ENCODE results near the gene ZNRF1.

Gene ZNRF1

DNA sequence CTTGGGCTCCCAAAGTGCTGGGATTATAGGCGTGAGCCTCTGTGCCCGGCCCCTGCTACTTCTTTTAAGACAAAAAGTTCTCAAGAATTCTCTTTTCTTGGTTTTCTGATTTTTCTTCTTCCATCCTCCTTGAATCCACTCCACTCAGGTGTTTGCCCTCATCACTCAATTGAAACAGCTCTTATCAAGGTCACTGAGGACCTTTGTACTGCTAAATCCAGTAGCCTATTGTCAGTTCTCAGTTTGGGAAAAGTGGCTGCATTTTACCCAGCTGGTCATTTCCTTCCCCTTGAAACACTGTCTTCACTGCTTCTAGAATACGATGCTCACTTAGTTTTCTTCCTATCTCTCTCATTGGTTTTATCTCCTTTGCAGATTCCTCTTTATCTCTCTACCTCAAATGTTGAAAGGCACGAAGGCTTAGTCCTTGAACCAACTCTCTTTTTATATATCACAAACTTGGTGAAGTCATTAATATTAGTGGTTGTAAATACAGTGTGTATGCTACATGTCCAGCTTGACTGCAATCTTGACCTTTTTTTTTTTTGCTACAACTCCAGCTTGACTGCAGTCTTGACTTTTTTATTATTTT, 29.8 kb downstream of the ZNRF1 start:
- no peak for DNase-seq

DNA sequence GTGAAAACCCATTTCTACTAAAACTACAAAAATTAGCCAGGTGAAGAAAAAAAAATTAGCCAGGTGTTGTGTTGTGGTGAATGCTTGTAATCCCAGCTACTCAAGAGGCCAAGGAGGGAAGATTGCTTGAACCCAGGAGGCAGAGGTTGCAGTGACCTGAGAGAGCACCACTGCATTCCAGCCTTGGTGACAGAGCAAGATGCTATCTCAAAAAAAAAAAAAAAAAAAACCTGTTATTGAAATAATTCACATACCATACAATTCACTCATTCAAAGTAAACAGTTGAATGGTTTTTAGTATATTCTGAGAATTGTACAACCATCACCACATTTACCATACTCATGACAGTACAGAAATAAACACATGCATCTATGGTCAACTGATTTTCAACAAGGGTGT, 31.0 kb downstream of the ZNRF1 start:
- DNase-seq = no peak

DNA sequence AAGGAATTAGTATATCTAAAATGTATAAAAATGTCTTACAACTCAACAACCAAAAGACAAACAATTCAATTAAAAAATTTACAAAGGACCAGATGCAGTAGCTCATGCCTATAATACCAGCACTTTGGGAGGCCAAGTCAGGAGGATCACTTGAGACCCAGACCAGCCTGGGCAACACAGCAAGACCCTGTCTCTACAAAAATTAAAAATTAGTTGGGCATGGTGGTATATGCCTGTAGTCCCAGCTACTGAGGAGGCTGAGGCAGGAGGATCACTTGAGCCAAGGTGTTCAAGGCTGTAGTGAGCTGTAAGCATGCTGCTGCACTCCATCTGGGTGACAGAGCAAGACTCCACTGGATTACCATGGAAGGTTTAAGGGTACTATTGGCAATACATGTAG, 33.8 kb downstream of the ZNRF1 start:
- no peak for DNase-seq

DNA sequence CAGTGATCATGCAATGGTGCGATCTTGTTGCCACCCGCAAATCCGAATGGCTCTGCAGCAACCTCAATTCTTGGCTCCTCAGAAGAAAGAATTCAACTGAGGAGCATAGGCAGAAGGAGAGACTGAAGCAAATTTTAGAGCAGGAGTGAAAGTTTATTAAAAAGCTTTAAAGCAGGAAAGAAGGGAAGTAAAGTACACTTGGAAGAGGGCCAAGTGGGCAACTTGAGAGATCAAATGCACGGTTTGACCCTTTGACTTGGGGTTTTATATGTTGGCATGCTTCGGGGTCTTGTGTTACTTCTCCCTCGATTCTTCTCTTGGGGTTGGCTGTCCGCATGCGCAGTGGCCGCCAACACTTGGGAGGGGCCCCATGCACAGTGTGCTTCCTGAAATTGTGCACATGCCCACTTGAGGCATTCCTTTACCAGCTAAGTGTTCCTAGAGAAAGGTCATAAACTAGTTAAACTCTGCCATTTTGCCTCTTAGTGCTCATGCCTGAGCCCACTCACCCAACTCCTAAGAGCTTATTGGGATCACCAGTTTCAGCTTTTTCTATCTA, 36.7 kb downstream of the ZNRF1 start:
- DNase-seq = no peak

DNA sequence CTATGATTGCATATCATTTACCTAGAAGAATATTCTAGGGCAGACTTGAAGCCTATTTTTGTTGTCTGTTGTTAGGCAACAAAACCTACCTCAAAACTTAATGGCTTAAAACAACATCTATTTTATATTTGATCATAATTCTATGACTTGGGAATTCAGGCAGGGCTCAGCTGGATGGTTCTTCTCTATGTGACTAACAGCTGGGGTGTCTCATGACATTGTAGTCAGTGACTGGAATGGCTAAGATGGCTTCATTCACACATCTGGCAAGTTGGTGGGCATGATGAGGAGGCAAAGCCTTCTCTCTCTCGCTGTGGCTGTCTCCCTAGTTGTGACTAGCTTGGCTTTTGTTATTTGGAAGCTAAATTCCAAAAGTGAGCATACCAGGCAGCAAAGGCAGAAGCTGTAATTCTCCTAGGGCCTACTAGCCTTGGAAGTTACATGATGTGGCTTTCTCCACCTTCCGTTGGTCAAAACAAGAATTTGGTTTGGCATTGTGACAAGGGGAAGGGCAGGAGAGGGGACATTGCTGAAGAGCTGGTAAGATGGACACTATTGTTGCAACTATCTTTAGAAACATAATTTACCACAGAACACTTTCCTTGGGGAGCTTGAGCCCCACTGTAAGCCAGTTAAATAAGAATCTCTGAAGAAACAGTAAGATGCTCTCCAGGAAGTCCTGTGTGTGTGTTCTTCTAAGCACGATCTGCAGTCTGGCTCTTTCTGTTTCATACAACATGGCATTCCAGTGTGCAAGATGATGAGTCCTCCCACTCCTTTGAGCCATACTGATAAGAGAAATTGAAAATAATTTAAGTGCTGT, 39.4 kb downstream of the ZNRF1 start:
- DNase-seq = no peak

DNA sequence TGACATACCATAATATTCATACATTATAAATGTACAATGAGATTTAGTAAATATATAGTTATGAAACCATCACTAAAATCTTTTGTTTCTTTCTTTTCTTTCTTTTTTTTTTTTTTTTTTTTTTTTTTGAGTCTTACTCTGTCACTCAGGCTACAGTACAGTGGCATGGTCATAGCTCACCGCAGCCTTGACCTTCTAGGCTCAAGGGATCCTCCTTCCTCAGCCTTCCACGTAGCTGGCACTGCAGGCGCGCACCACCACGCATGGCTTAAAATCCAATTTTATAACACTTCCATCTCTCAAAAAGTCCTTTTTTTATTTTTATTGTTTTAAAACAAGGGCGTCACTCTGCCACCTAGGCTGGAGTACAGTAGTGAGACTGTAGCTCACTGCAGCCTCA, 41.1 kb downstream of the ZNRF1 start:
- no peak for DNase-seq

DNA sequence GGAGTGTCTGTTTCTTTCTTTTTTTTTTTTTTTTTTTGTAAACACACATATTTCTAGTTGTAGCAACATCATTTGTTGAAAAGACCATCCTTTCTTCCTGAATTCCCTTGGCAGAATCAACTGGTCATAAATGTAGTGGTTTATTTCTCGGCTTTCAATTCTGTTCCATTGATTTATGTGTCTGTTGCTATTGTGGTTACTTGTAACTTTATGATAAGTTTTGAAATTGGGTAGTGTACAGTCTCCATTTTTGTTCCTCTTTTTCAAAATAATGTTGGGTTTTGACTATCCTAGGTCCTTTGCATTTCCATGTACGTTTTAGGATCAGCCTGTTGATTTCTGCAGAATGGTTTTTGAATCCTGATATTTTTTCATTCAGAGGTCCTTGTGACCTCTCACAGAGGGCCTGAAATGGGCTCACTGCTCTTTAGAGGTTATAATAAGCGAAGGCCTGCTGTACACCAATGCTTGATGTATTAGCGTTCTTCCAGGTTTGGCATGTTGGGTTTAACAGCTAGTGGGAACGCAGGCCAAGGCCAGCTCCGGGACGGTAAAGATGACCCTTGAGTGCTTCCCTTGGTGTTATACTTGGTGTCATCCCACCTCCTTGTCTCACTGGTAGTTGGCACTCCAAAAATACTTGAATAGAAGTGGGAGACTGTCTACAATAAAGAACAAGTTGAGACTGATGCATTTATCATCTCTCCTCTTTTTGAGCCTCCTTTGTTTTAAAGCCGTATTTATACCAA, 43.8 kb downstream of the ZNRF1 start:
- no peak for DNase-seq

DNA sequence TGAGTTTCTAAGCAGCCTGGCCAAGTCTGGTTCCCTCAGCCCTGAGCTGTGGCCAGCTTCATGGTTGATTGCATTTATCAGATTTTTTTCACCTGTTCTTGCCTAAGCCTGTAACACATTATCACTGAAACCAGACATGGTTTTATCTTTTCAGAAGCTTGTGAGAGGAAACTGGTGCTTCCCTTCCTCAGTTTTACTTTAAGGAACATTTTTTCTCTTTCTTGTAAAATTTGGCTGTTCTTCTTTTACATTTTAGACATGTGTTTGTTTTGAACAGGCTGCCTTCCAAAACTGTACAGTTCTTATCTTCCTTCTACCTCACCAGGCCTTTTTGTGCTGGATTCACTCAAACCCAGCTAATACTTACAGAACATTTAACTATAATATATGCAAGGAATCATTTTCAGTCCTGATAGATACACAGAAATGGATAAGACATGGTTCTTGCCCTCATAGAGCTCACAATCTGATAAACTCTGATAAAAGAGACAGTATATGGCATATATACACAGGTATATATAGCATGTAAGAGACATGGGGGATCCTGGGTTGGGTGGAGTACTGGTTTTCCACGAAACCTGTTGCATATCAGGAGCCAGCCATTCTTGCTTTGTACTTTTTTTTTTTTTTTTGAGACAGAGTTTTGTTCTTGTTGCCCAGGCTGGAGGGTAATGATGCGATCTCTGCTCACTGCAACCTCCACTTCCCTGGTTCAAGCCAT, 44.5 kb downstream of the ZNRF1 start:
- no peak for DNase-seq

DNA sequence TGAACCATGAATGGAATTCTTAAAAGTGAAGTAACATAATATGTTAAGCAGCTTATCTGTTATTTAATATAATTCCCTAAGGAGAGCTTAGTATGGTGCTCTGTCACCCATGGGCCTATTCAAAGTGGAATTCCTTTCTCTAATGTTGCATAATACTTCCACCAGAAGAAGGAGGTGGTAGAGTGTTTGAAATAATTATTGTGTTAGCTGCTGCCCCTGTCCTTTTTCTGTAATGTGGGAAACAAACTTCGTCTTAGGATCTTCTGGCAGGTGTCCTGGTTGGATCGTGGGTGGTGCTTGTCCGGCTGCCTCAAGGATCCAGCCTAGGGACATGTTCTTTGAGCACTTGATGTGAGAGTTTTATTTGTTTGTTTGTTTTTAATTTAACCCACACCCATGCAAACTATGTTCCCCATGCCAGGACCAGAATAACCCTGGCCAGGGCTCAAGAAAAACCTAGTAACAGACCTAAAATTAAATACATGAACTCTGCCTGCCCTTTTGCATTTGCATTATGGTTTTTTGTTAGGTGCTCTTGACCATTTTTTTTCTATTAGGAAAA, 46.1 kb downstream of the ZNRF1 start:
- DNase-seq = no peak

DNA sequence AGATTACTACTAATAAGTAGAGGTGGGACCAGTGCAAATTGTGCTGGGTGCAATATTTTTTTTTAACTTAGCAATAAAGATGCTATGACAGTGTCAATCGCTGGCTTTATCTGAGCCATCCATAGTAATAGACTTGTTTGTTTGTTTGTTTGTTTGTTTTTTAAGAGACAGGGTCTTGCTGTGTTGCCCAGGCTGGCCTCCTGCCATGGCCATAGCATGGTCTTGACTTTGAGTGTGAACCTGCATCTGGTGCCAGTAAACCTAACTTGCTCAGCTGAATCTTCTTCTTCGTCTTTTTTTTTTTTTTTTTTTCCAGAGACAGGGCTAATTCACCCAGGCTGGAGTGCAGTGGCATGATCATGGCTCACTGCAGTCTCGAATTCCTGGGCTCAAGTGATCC, 46.6 kb downstream of the ZNRF1 start:
- no peak for DNase-seq

DNA sequence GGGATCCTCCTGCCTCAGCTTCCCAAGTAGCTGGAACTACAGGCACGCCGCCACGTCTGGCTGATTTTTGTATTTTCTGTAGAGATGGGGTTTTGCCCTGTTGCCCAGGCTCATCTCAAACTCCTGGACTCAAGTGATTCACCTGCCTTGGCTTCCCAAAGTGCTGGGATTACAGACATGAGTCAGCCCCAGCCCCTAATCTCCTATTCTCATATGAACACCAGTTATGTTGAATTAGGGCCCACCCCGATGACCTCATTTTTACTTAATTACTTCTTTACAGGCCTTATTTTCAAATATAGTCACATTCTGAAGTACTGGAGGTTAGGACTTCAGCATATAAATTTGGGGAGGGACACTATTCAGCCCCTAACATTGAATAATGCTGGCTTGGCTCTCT, 49.2 kb downstream of the ZNRF1 start:
- DNase-seq = no peak

DNA sequence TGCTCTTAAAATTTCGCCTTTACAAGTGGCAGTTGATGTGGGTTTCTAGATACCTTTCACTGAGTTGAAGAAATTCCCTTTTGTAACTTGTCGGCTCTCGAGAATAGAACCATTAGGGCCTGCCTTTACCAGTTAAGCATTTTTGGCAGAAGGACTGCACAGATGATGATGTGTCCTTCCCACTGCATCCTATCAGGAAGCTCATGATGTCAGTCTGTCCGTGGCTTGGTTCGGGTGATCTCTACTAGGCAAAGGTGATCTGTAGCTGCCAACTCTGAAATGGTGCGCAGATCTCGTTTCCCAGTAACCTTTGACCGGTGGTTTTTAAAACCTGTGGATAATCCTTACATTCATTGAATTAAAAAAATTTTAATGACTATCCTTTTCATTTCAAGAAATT, 49.7 kb downstream of the ZNRF1 start:
- no peak for DNase-seq

DNA sequence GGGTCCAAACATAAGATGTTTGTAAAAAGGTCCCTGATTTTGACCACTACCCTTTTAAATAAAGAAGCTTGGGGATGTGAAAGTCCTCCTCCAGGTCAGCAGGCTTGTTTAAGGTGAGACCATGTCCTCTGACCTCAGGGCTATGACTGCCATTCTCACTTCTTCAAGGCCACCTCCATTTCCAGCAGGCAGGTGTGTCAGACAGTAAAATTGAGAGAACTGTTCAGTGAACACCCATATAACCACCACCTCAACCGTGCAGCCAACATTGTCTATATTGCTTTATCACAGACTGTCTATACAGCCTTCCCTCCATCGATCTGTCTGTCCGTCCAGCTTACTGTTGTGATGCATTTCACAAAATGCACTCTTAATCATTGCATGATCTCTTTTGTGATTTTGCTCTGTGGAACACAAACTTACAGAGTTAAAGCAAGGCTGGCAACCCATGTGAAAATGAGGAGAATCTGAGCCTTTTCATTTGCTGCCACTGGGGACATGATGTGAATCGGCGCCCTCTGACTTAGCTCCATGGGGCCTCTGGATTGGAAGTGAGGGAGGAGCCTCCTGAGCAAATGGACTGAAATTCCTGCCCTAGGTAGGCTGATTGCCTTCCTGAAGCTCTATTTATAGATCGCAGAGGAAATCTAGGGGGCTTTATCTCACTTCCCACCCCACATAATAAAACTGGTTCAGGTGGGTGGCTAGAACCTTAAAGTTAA, 53.8 kb downstream of the ZNRF1 start:
- no peak for DNase-seq

DNA sequence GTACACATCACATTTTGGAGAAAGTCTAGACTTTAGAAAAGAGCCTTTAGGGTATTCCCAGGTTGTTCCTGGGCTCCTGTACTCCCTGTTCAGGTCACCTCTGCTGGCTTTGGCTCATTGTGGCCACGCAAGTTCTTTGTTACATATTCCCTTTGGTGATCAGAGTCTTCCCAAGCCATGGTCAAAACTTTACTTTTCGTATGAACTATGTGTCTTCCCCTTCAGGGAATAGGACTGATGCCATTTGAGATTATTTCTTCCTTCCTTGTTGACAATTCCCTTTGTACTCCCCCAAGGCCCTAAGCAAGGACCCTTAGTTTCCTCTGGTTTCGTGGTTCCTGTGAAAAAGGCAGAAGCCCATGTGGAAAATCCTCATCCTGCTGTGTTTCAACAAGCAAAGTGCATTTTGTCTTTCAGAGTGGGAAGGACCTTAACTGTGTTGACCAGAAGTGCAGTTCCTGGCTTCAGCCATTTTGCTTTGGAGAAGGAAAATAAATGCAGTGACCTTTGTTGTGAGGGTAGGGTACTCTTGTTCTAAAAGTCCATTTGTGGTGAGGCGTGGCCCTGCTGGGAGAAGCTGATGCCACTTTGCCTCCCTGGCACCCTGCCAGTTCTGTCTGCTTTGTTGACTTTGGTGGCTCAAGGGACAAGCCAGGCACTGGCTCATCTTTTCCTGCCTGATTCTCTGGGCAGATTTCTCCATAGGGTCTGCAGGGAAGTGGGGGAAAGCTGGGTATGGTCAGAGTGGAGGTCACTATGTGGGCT, 55.1 kb downstream of the ZNRF1 start:
- no peak for DNase-seq

DNA sequence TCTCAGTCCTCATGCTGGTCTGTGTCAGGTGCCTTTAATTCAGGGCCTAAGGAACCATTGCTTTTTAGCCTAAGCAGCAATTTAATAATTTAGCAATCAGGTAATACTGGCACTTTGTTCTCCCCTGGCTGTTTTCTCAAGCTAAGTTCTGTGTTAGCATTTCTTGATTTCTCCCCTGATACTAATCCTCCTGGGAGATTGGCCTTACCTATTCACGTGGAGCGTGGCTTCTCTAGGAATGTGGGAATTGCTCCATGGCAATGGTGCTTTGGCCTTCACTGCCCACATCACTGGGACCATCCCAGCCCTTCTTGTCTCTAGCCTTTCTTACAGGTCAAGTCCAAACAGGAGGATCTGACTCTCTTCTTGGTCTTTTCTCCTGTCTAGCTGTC, 55.7 kb downstream of the ZNRF1 start:
- no peak for DNase-seq

DNA sequence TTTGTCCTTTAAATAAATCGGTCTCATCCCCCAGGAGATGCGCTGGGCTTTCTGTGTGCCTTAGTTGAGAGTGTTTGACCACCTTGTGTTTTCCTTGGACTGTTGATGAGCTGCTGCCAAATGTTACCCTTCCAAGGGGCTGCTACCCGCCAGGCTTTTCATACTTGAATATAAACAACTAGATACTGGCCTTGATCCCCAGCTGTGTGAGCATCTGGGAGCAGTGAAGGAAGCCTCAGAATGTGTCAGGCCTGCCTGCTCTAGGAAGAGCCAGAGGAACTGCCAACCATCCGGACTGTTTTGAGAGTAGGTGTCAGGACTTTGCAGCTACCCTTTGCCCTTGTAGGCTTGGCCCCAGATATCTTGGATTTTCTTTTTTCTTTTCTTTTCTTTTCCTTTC, 60.0 kb downstream of the ZNRF1 start:
- DNase-seq = no peak

DNA sequence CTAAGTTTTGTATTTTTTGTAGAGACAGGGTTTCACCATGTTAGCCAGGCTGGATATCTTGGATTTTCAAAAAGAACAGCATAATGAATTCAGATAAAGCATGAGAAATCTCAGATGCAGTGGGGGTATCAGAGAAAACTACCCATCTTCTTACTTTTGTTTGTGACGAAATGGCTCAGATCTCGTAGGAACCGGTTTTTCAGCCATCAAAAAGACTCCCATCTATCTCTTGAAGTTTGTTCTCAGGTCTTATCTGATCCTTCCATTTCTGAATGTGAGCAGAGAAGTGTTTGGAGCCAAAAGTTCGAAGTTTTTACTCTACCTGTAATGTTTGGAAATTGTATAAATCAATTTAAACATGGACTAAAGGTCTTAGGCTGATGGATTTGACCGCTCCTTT, 60.6 kb downstream of the ZNRF1 start:
- no peak for DNase-seq

DNA sequence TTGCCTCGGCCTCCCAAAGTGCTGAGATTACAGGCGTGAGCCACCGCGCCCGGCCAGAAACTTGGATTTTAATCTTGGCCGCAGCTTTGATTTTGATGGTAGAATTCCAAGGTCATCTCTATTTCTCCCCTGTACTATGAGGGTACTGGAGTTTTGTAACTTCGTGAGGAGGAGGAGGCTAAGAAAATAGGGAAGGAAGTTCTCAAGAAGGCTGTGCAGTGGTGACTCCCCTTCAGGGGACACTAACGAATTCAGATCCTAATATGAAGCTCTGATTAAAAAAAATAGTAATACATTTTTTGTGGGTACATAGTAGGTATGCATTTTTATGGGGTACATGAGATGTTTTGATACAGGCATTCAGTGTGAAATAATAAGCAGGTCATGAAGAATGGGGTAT, 61.9 kb downstream of the ZNRF1 start:
- DNase-seq = no peak

DNA sequence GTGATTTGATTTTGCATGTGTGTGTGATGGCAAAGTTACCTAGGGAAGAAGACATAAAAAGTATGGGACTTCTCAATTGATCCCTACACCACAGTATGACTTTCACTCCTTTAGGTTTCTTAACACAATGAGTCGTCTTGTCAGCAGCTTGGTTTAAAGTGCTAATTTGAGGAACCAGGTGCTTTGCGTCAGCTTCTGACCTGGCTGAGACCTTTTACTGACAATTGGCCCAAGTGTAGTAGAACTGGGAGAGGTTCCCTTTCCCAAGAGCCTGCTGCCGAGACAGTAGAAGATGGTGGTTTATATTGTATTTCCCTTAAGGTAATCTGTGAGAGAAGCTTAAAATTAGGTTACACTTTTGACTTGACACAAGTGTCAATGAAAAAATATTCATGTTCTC, 62.8 kb downstream of the ZNRF1 start:
- no peak for DNase-seq

DNA sequence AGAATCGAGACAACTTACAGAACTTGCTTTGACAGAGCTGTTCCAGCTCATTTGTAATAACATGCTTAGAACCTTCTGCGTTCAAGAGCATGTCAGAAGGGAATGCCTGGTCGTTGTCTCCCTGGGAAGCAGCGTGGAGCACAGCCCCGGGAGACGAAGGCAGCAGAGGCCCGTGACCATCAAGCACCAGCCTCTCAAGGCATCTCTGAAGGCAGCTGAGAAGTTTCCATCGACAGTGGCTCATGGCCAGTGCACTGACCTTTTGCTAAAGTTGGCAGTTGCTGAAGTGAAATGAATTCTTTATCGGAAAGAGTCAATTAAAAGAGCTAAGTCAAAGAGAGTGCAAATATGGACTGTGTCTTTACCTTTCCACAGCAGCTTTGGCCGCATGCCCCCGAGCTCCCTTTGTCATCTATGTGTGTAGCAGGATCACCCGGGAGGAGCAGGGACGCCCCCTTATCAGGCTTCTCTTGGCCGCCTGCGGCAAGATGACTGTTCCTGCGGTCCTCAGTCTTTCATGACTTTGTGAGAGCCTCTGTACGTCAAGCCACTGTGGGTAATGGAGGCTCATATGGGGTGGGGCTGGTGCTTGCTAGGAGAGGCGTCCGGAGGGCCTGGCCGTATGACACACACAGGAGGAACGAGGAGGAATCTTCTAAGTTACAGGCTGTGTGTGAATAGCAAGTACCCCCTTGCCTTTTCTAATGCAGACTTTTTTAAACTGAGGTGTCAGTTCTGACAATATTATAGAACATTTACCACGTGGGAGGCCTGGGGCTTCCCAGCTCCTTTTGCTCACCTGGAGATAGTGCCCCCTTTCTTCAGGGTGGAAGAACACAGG, 63.5 kb downstream of the ZNRF1 start:
- DNase-seq = no peak
